Stimulated activated CD4-positive, alpha-beta T cell treated with anti-CD3 and anti-CD28 coated beads, TNF-alpha, amount 100 ng/mL, for 4 hours (primary cell): ENCODE measurements around the gene SPATA46.

ENCODE experiments used
- DNase-seq, 3 experiments: peaks; one replicate each; pipeline ENCODE4 v3.0.0-alpha.2; 2020; ENCODE audit warnings: low read depth in 3 of 3

The SPATA46 gene

GRCh38 chr1:162390396-162391185, 13.9 kb upstream of the SPATA46 start:
- DNase-seq = no peak

- no peak for DNase-seq
Observed at GRCh38 chr1:162389971-162390370, 13.3 kb upstream of the SPATA46 start.

- no peak for DNase-seq
Observed at GRCh38 chr1:162389021-162389818, 12.6 kb upstream of the SPATA46 start.

GRCh38 chr1:162388615-162389014, 12.0 kb upstream of the SPATA46 start:
- no peak for DNase-seq

GRCh38 chr1:162388083-162388594, 11.5 kb upstream of the SPATA46 start:
- no peak for DNase-seq

GRCh38 chr1:162387226-162388082, 10.8 kb upstream of the SPATA46 start:
- no peak for DNase-seq

GRCh38 chr1:162386292-162387225, 9.9 kb upstream of the SPATA46 start:
- DNase-seq = no peak

- no peak for DNase-seq
Observed at GRCh38 chr1:162385702-162386101, 9.0 kb upstream of the SPATA46 start.

GRCh38 chr1:162385280-162385623, 8.6 kb upstream of the SPATA46 start:
- DNase-seq = no peak

- DNase-seq = no peak
Observed at GRCh38 chr1:162384601-162385279, 8.1 kb upstream of the SPATA46 start.

GRCh38 chr1:162384116-162384515, 7.5 kb upstream of the SPATA46 start:
- no peak for DNase-seq

- DNase-seq = no peak
Observed at GRCh38 chr1:162383516-162383915, 6.9 kb upstream of the SPATA46 start.

- no peak for DNase-seq
Observed at GRCh38 chr1:162383091-162383490, 6.4 kb upstream of the SPATA46 start.

GRCh38 chr1:162381941-162382750, 5.5 kb upstream of the SPATA46 start:
- no peak for DNase-seq

- DNase-seq = no peak
Observed at GRCh38 chr1:162381383-162381782, 4.7 kb upstream of the SPATA46 start, which contains the start of gene C1orf226. Gene C1orf226 (plus strand): TSS chr1:162381728. CDS start chr1:162381902, 174 bp downstream.

GRCh38 chr1:162380061-162380846, 3.6 kb upstream of the SPATA46 start:
- DNase-seq = no peak

GRCh38 chr1:162375463-162375862, 1.2 kb downstream of the SPATA46 start:
- no peak for DNase-seq

GRCh38 chr1:162374406-162374805, 2.2 kb downstream of the SPATA46 start:
- no peak for DNase-seq
